Measurements from ENCODE around the gene PRKD1. TPM values are rescaled to one million over a fixed set of nuclear protein-coding genes. Genes with fewer than 3 reads are reported as not detected.

Gene PRKD1
- total and polyA plus RNA-seq, 10 of the 15 experiments (the other 5 are each of a cell fraction or from before 2014, with no cell fraction given) = 0.02 to 0.56 TPM; not detected in 8

- TF ChIP-seq ZNF687 (IDR thresholded peaks at IDR 0.05) (no peak), NBN (IDR thresholded peaks at IDR 0.05) (no peak), HCFC1 (IDR thresholded peaks at IDR 0.05; ENCODE audit: low read length) (no peak), BCL11A (IDR thresholded peaks at IDR 0.05; ENCODE audit: low read depth, low read length) (no peak), KLF5 (IDR thresholded peaks at IDR 0.05; ENCODE audit: partially characterized antibody) (no peak), CUX1 (IDR thresholded peaks at IDR 0.05; ENCODE audit: insufficient replicate concordance, low read depth, low read length) (no peak), EP300 (IDR thresholded peaks at IDR 0.05; ENCODE audit: borderline replicate concordance in 1 of 2, control insufficient read depth in 1 of 2, low read depth in 2 of 2, low read length in 2 of 2) (no peak), CBX3 (IDR thresholded peaks at IDR 0.05; ENCODE audit: borderline replicate concordance, low read depth) (no peak)
These were observed 290.8 kb downstream of the PRKD1 start (continued) for GRCh38 chr14:29636870-29637269.
